GM12892 (cell line): ENCODE results near the gene LRRC3. TPM values are rescaled to one million over a fixed set of nuclear protein-coding genes. Genes with fewer than 3 reads are reported as not detected.
A peak's percentile ranks its signal among the peaks of the same experiment; 100 is the strongest.
"Not testable (repeated sequence)": the region's sequence is repeated elsewhere in the genome, so short reads cannot be mapped to it uniquely, and the experiment has no call there.

Experiments
- DNase-seq: peaks from one replicate; pipeline ENCODE4 v3.0.0; 2011; ENCODE audit not compliant: insufficient read length
- FAIRE-seq: peaks from 2 replicates; lab custom pipeline; 2011; peaks lifted over from hg19 to GRCh38; lab: Jason Lieb, UNC
- POLR2A ChIP-seq: IDR thresholded peaks from 2 replicates; pipeline ENCODE4 v1.6.1; 2011; ENCODE audit warnings: low read depth, low read length, control low read depth
- POLR2AphosphoS5 ChIP-seq: IDR thresholded peaks from 2 replicates; pipeline ENCODE4 v1.6.1; 2011; ENCODE audit warnings: low read depth, low read length, control low read depth
- TAF1 ChIP-seq: IDR thresholded peaks from 2 replicates; pipeline ENCODE4 v1.6.1; 2011; ENCODE audit warnings: low read depth, mild to moderate bottlenecking, control low read depth, low read length, borderline replicate concordance
- polyA plus RNA-seq: library from polyadenylated mRNA; unstranded; fragments of >200 nt; gene quantifications from one replicate; pipeline ENCODE4 v1.2.1, GENCODE V29; 2012; ENCODE audit warnings: missing spikeins, inconsistent platforms; ENCODE audit not compliant: missing spikeins

The LRRC3 gene
- 0.13 TPM for polyA plus RNA-seq

DNA sequence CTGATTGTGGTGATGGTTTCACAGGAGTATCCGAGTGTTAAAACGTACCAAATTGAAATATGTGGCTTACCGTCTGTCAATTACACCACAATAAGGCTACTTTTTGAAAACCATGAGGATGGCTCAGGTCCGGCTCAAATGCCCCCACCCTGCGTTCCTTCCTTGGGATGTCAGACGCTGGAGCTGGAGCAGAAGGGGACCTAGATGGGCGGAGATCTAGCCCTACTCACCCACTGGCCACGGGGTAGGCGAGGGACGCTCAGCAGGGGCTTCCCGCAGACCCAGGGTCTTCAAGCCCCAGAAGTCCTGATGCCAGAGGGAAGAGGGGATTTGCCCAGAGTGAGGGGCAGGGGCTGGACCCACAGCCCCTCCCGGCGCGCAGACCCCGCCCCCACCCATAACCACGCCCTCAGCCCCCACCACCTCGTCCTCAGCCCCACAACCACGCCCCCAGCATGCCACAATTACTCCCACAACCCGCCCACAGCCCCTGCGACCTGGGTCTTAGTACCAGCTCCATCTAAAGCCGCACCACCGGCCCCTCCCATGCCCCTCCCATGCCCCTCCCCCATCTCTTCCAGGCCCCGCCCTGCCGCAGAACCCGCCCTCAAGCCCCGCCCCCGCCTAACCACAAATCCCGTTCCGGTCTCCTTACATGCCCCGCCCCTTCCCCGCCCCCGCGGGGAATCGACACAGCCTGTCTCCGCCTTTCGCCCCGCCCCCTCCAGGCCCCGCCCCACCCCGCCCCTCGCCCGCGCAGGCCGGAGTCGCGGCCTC, at the start of gene LRRC3:
Gene LRRC3 (plus strand): TSS at position 764 of the 777 bp plus-strand sequence. CDS start 1,135 bp downstream, outside the sequence.
- DNase-seq (peak; percentile 80), FAIRE-seq (no peak)
- TF ChIP-seq TAF1 (no peak), POLR2A (no peak), POLR2AphosphoS5 (no peak)

DNA sequence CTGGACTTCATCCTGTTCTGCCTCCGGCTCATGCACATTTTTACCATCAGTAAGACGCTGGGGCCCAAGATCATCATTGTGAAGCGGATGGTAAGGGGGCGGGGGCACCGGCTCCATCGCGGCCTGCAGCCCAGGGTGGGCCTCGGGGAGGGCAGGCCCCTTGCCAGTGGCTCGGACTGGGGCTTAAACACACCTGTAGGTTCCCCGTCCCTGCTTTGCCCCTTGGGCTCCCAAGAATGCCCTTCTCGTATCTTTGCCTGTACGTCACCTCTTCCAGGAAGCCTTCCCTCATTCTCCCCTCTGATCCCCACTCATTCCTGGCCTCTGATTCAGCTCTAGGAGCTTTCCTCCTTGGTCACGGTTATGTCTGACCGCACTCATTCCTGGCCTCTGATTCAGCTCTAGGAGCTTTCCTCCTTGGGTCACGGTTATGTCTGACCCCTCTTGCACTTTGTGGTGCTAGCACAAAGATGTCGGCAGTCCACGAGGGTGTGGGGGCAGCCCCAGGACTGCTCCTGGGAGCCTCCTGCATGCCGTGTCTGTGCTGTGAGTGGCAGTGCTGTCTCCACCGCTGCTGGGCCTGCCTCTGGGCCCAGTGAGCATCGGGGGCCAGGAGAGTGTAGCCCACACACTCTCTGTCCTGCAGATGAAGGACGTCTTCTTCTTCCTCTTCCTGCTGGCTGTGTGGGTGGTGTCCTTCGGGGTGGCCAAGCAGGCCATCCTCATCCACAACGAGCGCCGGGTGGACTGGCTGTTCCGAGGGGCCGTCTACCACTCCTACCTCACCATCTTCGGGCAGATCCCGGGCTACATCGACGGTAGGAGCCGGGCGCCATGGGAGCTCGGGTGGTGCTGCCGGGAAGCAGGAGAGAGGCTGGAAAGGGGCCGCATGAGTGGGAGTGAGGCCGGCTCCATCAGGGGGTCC, 49.1 kb upstream of the LRRC3 start:
- FAIRE-seq (no peak), DNase-seq (no peak)
- TF ChIP-seq TAF1 (no peak), POLR2A (no peak)

GRCh38 chr21:44406953-44407352, 48.4 kb upstream of the LRRC3 start:
- TF ChIP-seq POLR2A (no peak), TAF1 (no peak), POLR2AphosphoS5 (no peak)
- DNase-seq (no peak), FAIRE-seq (no peak)

- TF ChIP-seq TAF1 (no peak), POLR2AphosphoS5 (no peak), POLR2A (no peak)
- no peak for DNase-seq
- no peak for FAIRE-seq
Observed at GRCh38 chr21:44407493-44407892, 47.8 kb upstream of the LRRC3 start.

DNA sequence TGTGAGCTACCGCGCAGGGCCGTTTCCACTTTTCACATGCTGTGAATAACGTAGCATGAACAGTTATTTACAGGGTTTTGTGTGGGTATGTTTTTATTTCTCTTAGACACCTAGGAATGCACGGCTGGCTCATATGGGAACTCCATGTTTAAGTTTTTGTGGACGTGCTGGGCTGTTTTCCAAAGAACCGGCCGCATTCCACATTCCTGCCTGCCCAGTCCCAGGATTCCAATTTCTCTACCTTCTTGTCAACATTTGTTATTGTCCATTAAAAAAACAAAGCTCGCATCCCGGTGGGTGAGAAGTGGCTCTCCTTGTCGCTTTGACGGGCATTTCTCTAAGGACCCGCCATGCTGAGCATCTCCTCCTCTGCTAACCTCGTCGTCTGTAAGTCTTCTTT, 47.1 kb upstream of the LRRC3 start:
- DNase-seq (no peak), FAIRE-seq (no peak)
- TF ChIP-seq TAF1: no peak
- no peak for TF ChIP-seq POLR2A
- no peak for TF ChIP-seq POLR2AphosphoS5

GRCh38 chr21:44413566-44414290, 41.6 kb upstream of the LRRC3 start:
- no peak for DNase-seq
- FAIRE-seq: no peak

DNA sequence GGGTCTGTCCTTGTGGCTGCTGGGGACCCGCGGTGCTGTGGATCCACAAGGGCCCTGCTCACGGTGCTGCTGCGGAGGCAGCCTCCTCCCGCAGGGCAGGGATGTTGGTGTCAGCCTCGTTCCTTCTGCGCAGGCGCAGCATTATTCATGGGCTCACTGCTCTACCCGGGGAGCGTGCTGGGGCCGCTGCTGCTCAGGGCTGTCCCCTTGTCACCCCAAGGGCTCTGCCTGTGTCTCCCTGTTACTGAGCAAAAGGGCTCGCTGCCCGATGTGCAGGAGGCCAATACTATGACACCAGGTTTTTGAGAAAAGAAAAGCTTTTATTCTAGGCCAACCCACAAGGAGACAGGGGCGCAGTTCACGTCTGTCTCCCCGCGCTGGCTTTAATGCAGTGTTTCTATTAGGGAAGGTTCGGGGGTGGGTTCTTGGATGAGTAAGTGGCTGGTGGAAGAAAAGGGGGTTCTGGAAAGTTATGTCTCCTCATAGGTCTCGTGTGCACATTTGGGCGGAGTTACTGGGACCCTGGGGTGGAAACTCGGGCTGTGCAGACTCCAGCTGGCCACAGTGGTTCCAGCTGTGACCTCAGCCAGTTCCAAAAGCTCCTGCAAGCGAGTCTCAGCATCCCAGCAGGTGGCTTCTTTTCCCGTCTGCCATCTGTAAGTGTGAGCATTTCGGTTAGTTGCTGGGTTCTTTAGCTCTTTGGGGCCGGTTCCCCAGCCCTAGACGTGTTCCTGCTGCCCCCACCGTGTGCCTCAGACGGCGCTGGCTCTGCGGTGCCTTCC, 40.8 kb upstream of the LRRC3 start:
- FAIRE-seq: no peak
- TF ChIP-seq POLR2A (no peak), POLR2AphosphoS5 (no peak), TAF1 (no peak)
- no peak for DNase-seq

More at GRCh38 chr21:44413566-44414290, 41.6 kb upstream of the LRRC3 start:
- TF ChIP-seq POLR2AphosphoS5 (no peak), POLR2A (no peak), TAF1 (no peak)

DNA sequence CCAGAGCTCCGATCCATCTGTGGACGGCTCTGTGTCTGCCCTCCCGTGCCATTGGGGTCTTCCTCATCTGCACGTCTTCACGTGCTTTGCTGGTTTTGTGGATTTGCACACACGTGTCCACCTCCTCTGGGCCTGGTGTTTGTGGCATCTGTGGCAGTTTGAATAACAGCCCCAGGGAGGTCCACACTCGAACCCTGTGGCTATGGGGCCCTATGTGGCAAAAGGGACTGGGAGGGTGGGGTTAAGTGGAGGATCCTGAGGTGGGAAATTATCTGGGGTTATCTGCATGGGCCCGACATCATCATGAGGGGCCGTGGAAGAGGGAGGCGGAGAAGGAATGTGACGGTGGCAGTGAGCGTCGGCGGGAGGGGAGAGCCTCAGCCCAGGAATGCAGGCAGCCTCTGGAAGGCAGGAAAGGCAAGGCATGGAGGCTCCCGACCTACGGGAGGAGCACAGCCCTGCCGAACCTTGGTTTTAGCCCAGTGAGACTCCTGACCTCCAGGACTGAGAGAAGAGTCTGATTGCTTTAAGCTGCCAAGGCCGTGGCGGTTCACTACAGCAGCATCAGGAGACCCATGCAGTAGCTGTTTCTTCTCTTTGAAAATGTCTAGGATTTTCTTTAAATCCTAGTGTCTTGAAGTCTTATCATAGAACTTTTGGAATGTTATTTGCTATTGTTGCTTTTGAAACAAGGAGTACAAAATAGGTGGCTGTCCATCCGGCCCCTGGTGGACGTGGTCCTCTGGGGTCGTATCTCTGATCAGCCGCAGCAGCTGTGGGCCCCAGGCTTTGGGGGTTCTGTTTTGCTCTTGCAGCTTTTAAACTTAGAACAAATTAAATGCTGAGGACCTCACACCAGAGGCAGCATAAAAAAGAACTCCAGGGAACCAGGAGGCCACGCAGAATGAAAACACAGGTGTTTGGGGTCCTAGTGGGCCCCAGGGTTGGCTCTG, 40.0 kb upstream of the LRRC3 start:
- TF ChIP-seq POLR2AphosphoS5: no peak
- no peak for TF ChIP-seq TAF1
- no peak for TF ChIP-seq POLR2A
- no peak for FAIRE-seq
- DNase-seq: no peak

GRCh38 chr21:44416193-44416592, 39.1 kb upstream of the LRRC3 start:
- DNase-seq (no peak), FAIRE-seq (no peak)
- no peak for TF ChIP-seq POLR2A
- no peak for TF ChIP-seq TAF1
- TF ChIP-seq POLR2AphosphoS5: no peak

GRCh38 chr21:44417621-44418107, 37.6 kb upstream of the LRRC3 start:
- not testable (repeated sequence) for DNase-seq, FAIRE-seq
